Ascending aorta (tissue), 2 donors: Measurements from ENCODE around the gene P2RX7. TPM values are rescaled to one million over a fixed set of nuclear protein-coding genes. Genes with fewer than 3 reads are reported as not detected.
"Not testable (repeated sequence)": the region's sequence is repeated elsewhere in the genome, so short reads cannot be mapped to it uniquely, and the experiment has no call there.

Experiments
- DNase-seq, 2 donors: peaks; one replicate each; pipeline ENCODE4 v3.0.0-alpha.2; 2019; ENCODE audit warnings: low spot score in 2 of 2
- H3K27ac ChIP-seq, 2 donors: fragments of 200-600 bp; sonication (generic); one replicate each; pipeline ENCODE4 v1.5.1; 2016 to 2017; ENCODE audit warnings: mild to moderate bottlenecking in 1 of 2
- H3K27me3 ChIP-seq: fragments of 200-600 bp; sonication (generic); one replicate; pipeline ENCODE4 v1.5.1; 2017
- H3K36me3 ChIP-seq, 2 donors: fragments of 200-600 bp; sonication (generic); one replicate each; pipeline ENCODE4 v1.5.1; 2016
- H3K4me1 ChIP-seq, 2 donors: fragments of 200-600 bp; sonication (generic); one replicate each; pipeline ENCODE4 v1.5.1; 2016 to 2017; ENCODE audit warnings: mild to moderate bottlenecking in 1 of 2
- H3K4me3 ChIP-seq, 2 donors: fragments of 200-600 bp; sonication (generic); one replicate each; pipeline ENCODE4 v1.5.1; 2016 to 2017; ENCODE audit warnings: mild to moderate bottlenecking in 1 of 2
- H3K9me3 ChIP-seq, 2 donors: fragments of 200-600 bp; sonication (generic); one replicate each; pipeline ENCODE4 v1.5.1; 2016
- CTCF ChIP-seq, 3 experiments: fragments of 200-600 bp in 2 of 3; fragments of 450-650 bp in 1 of 3; sonication (generic) in 2 of 3; IDR thresholded peaks; one replicate each; pipeline ENCODE4 v1.5.1; 2016 to 2019; ENCODE audit warnings: antibody characterized with exemption in 3 of 3, mild to moderate bottlenecking in 1 of 3, moderate library complexity in 1 of 3
- intact Hi-C: fragments of 100-400 bp; cut with DNase I; formaldehyde crosslinking; loops from one replicate; pipeline ENCODE4 v1.15.1; 2023
- total RNA-seq: library from RNA; depleted of rRNA; stranded (reverse); fragments of >200 nt; gene quantifications from one replicate; pipeline ENCODE4 v1.1.0, GENCODE V29; 2016

Gene P2RX7
- total RNA-seq, 1 donor from 2014 or later, result 1.1 TPM

GRCh38 chr12:121156365-121156764 is 23.7 kb downstream of the P2RX7 start:
- H3K9me3 ChIP-seq, result peaks cover 6 to 9% of the 10 kb centered on the region in 2 donors
- no peaks in the 10 kb centered on the region for H3K36me3 ChIP-seq
- no peaks in the 10 kb centered on the region for H3K27me3 ChIP-seq
- intact Hi-C loops, result no loop called here
- H3K4me1 ChIP-seq, result no peaks in the 10 kb centered on the region
- TF ChIP-seq CTCF (IDR thresholded peaks at IDR 0.05), result no peak
- DNase-seq, result no peak
- H3K27ac ChIP-seq, result no peak overlapping the region
- no peak overlapping the region for H3K4me3 ChIP-seq

GRCh38 chr12:121158085-121158484 is 25.4 kb downstream of the P2RX7 start:
- Histone ChIP-seq H3K4me1 (no peaks in the 10 kb centered on the region), H3K27ac (no peak overlapping the region), H3K27me3 (no peaks in the 10 kb centered on the region), H3K4me3 (no peak overlapping the region), H3K36me3 (no peaks in the 10 kb centered on the region), H3K9me3 (peaks cover 6 to 9% of the 10 kb centered on the region in 2 donors)
- no peak for TF ChIP-seq CTCF (IDR thresholded peaks at IDR 0.05)
- intact Hi-C loops, result no loop called here
- no peak for DNase-seq

GRCh38 chr12:121158728-121159351 is 26.2 kb downstream of the P2RX7 start:
- H3K4me1 ChIP-seq, DNase-seq, H3K36me3 ChIP-seq, H3K27ac ChIP-seq, H3K27me3 ChIP-seq, intact Hi-C loops, H3K4me3 ChIP-seq, H3K9me3 ChIP-seq: not testable (repeated sequence)

DNA sequence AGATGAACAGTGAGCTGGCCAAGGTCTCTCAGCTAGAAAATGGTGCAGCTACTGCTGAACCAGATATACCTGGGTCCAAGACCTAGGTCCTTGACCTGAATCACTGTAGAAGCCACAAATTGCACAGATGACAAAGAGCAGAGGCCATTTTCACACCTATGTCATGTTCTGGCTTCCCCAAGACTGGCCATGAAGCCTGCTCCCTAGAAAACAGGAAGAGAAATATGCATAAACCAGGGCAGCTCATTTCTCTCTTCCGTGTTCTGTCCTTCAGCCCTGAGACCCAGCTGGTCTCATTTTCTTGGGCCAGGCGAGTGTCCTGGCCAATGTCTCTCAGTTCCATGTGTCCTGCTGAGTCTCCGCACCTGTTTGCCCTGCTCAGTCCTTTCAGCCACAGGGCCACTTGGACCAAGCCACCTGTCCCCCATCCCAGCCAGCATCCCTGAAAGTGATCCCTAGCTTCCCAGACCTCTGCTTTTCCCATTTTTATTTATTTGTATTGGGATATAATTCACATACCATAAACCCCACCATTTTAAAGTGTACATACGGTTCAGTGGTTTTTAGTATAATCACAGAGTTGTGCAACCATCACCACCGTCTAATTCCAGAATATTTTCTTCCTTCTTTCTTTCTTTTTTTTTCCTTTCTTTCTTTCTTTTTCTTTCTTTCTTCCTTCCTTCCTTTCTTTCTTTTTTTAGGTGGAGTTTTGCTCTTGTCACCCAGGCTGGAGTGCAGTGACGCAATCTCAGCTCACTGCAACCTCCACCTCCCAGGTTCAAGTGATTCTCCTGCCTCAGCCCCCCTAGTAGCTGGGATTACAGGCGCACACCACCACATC is 27.0 kb downstream of the P2RX7 start:
- Histone ChIP-seq H3K9me3 (peaks cover 6 to 9% of the 10 kb centered on the region in 2 donors), H3K4me3 (no peak overlapping the region), H3K4me1 (no peaks in the 10 kb centered on the region), H3K36me3 (no peaks in the 10 kb centered on the region), H3K27me3 (no peaks in the 10 kb centered on the region), H3K27ac (no peak overlapping the region)
- no peak for TF ChIP-seq CTCF (IDR thresholded peaks at IDR 0.05)
- intact Hi-C loops, result no loop called here
- no peak for DNase-seq

DNA sequence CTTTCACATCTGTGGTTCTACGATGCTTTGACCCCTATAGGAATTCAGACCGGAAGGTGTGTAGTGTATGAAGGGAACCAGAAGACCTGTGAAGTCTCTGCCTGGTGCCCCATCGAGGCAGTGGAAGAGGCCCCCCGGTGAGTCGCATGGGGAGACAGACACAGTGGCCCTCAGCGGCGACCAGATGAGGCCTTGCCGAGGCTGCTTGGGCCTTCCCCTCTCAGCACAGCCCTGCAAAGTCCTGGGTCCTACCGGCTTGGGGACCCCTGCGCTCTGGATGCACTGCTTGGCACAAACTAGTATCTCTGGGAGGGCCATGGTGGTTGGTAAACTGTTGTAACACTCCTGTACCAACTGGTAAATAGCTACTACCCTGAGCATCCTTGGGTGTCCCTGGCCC is 29.7 kb downstream of the P2RX7 start:
- Histone ChIP-seq H3K4me3 (no peak overlapping the region), H3K9me3 (peaks cover 6 to 9% of the 10 kb centered on the region in 2 donors), H3K36me3 (no peaks in the 10 kb centered on the region), H3K27ac (no peak overlapping the region), H3K4me1 (no peaks in the 10 kb centered on the region), H3K27me3 (no peaks in the 10 kb centered on the region)
- intact Hi-C loops, result no loop called here
- DNase-seq, result no peak
- TF ChIP-seq CTCF (IDR thresholded peaks at IDR 0.05), result no peak

DNA sequence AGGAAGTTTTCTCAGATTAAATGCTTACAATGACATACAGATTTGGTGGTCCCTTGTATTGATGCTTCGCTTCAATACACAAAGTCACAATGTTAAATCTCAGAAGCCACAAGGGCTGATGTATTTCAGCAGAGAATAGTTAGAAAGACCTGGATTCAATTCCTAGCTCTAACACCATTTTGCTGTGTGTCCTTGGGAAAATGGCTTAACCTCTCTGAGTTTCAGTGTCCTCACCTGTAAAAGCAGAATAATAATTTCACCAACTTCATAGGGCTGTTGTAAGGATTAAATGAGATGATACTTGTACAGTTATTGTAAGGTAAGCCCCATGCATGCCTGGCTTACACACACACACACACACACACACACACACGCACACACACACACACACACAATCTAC is 30.3 kb downstream of the P2RX7 start:
- Histone ChIP-seq H3K27ac (no peak overlapping the region), H3K9me3 (peaks cover 5% of the 10 kb centered on the region in 2 donors), H3K4me1 (no peaks in the 10 kb centered on the region), H3K36me3 (no peaks in the 10 kb centered on the region), H3K4me3 (no peak overlapping the region), H3K27me3 (no peaks in the 10 kb centered on the region)
- intact Hi-C loops, result no loop called here
- DNase-seq, result no peak
- no peak for TF ChIP-seq CTCF (IDR thresholded peaks at IDR 0.05)

DNA sequence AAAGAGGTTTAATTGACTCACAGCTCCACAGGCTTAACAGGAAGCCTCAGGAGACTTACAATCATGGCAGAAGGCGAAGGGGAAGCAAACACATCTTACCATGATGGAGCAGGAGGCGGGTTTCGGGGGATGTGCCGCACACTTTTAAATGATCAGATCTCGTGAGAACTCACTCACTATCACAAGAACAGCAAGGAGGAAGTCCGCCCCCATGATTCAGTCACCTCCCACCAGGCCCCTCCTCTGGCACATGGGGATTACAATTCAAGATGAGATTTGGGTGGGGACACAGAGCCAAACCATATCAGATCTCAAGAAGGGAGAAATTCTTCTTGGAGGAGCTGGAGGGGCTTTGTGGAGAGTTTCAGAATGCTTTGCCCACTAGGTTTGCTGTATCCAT is 32.2 kb downstream of the P2RX7 start:
- DNase-seq, H3K27ac ChIP-seq, H3K36me3 ChIP-seq, H3K27me3 ChIP-seq, H3K4me1 ChIP-seq, intact Hi-C loops, H3K9me3 ChIP-seq, H3K4me3 ChIP-seq: not testable (repeated sequence)
